K562 (cell line): ENCODE data around the gene HHATL. TPM values are rescaled to one million over a fixed set of nuclear protein-coding genes. Genes with fewer than 3 reads are reported as not detected.

Source experiments
- ATAC-seq: fragments of 200-7000 bp; cut with Tn5 transposase; 3 replicates; pipeline ENCODE4 v1.9.1; 2020; ENCODE audit warnings: moderate library complexity
- Bru-seq: library from RNA; stranded (reverse); fragments of 400-500 nt; gene quantifications from one replicate; lab custom pipeline; 2021; lab: Mats Ljungman, UMichigan
- BruChase-seq, 2 experiments: library from RNA; stranded (reverse); fragments of 400-500 nt; gene quantifications; one replicate each; lab custom pipeline; 2021; lab: Mats Ljungman, UMichigan
- BruUV-seq: library from RNA; stranded (reverse); fragments of 400-500 nt; replicated peaks from 2 replicates; lab custom pipeline; 2021; lab: Mats Ljungman, UMichigan
- CTCF ChIA-PET: fragments of 300-600 bp; formaldehyde crosslinking; extraction: SDS; loops from one replicate; lab custom pipeline; 2021; ENCODE audit warnings: low intra/inter-chr PET ratio; lab: Yijun Ruan, JAX
- POLR2A ChIA-PET: fragments of 300-600, 350-650 bp; sonication (Branson Sonifier 250); formaldehyde crosslinking; extraction: SDS; loops from one replicate; lab custom pipeline; 2021; ENCODE audit warnings: antibody characterized with exemption, inconsistent platforms; lab: Yijun Ruan, JAX
- DNase-seq, 4 experiments: peaks; one replicate each; pipeline versions ENCODE4 v3.0.0 to v3.0.0-alpha.2; 2011 to 2018; ENCODE audit warnings: low spot score in 3 of 4, mixed read lengths in 3 of 4; ENCODE audit errors: extremely low read depth in 1 of 4
- FAIRE-seq: peaks from 2 replicates; lab custom pipeline; 2011; peaks lifted over from hg19 to GRCh38; lab: Jason Lieb, UNC
- H2AFZ ChIP-seq: 2 replicates; pipeline ENCODE4 v1.6.0; 2011; ENCODE audit warnings: low read depth, low read length, control low read depth, inconsistent platforms
- H3K27ac ChIP-seq: fragments of 200-600 bp; 3 replicates; pipeline ENCODE4 v1.8.0; 2011; ENCODE audit warnings: low read depth, mild to moderate bottlenecking, control low read depth, inconsistent platforms, low read length, moderate library complexity, mixed read lengths; ENCODE audit errors: extremely low read depth
- H3K27me3 ChIP-seq, 2 experiments: fragments of 300-600 bp in 1 of 2; 2 replicates in 1 of 2; 3 replicates in 1 of 2; pipeline versions ENCODE4 v1.6.0 to v1.8.0; 2011; ENCODE audit warnings: inconsistent platforms in 2 of 2, low read length in 2 of 2, mild to moderate bottlenecking in 1 of 2, mixed read lengths in 1 of 2, moderate library complexity in 1 of 2; ENCODE audit not compliant: control insufficient read depth in 2 of 2, insufficient read depth in 2 of 2
- H3K36me3 ChIP-seq: fragments of 300-600 bp; 3 replicates; pipeline ENCODE4 v1.8.0; 2011; ENCODE audit warnings: mild to moderate bottlenecking, low read length, inconsistent platforms; ENCODE audit not compliant: control insufficient read depth, insufficient read depth
- H3K4me1 ChIP-seq, 2 experiments: fragments of 200-600 bp in 1 of 2; replicated peaks in 1 of 2; 2 replicates in 1 of 2; 3 replicates in 1 of 2; pipeline versions ENCODE4 v1.5.1 to v1.8.0; 2011; ENCODE audit warnings: inconsistent platforms in 2 of 2, low read length in 2 of 2, mild to moderate bottlenecking in 1 of 2, mixed read lengths in 1 of 2, moderate library complexity in 1 of 2; ENCODE audit not compliant: control insufficient read depth in 2 of 2, insufficient read depth in 2 of 2
- H3K4me2 ChIP-seq: 2 replicates; pipeline ENCODE4 v1.6.1; 2011; ENCODE audit warnings: low read length, control low read depth, inconsistent platforms, mixed read lengths; ENCODE audit not compliant: insufficient read depth
- H3K4me3 ChIP-seq: fragments of 200-600 bp; sonication (generic), shearing (Covaris generic); 2 replicates; pipeline ENCODE4 v1.5.1; 2016; ENCODE audit warnings: control low read depth, inconsistent platforms
- H3K79me2 ChIP-seq: fragments of 200-600 bp; 3 replicates; pipeline ENCODE4 v1.8.0; 2011; ENCODE audit warnings: low read length, inconsistent platforms; ENCODE audit not compliant: control insufficient read depth, insufficient read depth
- H3K9ac ChIP-seq, 2 experiments: 2 replicates each; pipeline versions ENCODE4 v1.6.0 to v1.6.1; 2011; ENCODE audit warnings: low read depth in 2 of 2, low read length in 2 of 2, control low read depth in 1 of 2, inconsistent platforms in 1 of 2, mild to moderate bottlenecking in 1 of 2, mixed read lengths in 1 of 2; ENCODE audit not compliant: insufficient read depth in 1 of 2
- H3K9me1 ChIP-seq: one replicate; pipeline ENCODE4 v1.6.0; 2011; ENCODE audit warnings: inconsistent platforms, mild to moderate bottlenecking, low read length, moderate library complexity; ENCODE audit not compliant: control insufficient read depth, insufficient read depth
- H3K9me3 ChIP-seq: replicated peaks from 2 replicates; pipeline ENCODE4 v1.5.1; 2011; ENCODE audit warnings: low read depth, low read length, inconsistent platforms; ENCODE audit not compliant: control insufficient read depth, insufficient read depth
- H4K20me1 ChIP-seq: replicated peaks from 2 replicates; pipeline ENCODE4 v1.6.1; 2011; ENCODE audit warnings: low read length, inconsistent platforms, mixed read lengths; ENCODE audit not compliant: control insufficient read depth, insufficient read depth
- NR2C2 ChIP-seq, 2 experiments: fragments of 200-800 bp in 1 of 2; sonication (Bioruptor generic) in 1 of 2; sonication (generic) in 1 of 2; formaldehyde crosslinking in 1 of 2; IDR thresholded peaks; 2 replicates each; pipeline versions ENCODE4 v1.6.1 to v1.8.0; 2016 to 2022; ENCODE audit warnings: mild to moderate bottlenecking in 1 of 2, missing compliant biosample characterization in 1 of 2, missing genetic modification characterization in 1 of 2, missing genetic modification reagents in 1 of 2
- ZNF263 ChIP-seq: sonication (generic); formaldehyde crosslinking; IDR thresholded peaks from 2 replicates; pipeline ENCODE4 v1.8.0; 2022; ENCODE audit warnings: mild to moderate bottlenecking, missing genetic modification reagents, borderline replicate concordance
- WGBS: fragments of 100-300 bp; shearing (Covaris generic); methylation state at CpG from one replicate; pipeline ENCODE4 v1.1.6; 2016; ENCODE audit warnings: low coverage, mixed read lengths; ENCODE audit not compliant: insufficient coverage; ENCODE audit errors: missing lambda C conversion rate; 5-methylcytosine and 5-hydroxymethylcytosine counted together
- in situ Hi-C: fragments of 300-500 bp; cut with MboI; formaldehyde crosslinking; loops from 4 replicates; pipeline ENCODE4 v1.15.0; 2018; ENCODE audit warnings: inconsistent platforms, mixed read lengths
- intact Hi-C: fragments of 100-400 bp; cut with micrococcal nuclease; formaldehyde crosslinking; loops from 2 replicates; pipeline ENCODE4 v1.14.2; 2022
- long read RNA-seq, 3 experiments: library from polyadenylated mRNA in 2 of 3; library from RNA in 1 of 3; unstranded in 2 of 3; stranded (forward) in 1 of 3; transcript quantifications; one replicate each; pipeline ENCODE4 v2.0.0, GENCODE V29; 2019 to 2022
- polyA minus RNA-seq, 3 experiments: library from RNA; depleted of rRNA, polyadenylated mRNA; stranded (reverse); fragments of >200 nt; gene quantifications; 2 replicates each; pipeline ENCODE4 v1.2.3, GENCODE V29; 2011
- polyA plus RNA-seq, 8 experiments: library from polyadenylated mRNA; depleted of rRNA in 4 of 8; stranded (reverse) in 5 of 8; unstranded in 3 of 8; fragments of >200 nt; fragmentation: Nextera tagmentation in 2 of 8; fragmentation: Illumina TruSeq in 1 of 8; extraction: Ambion mirVana in 2 of 8; extraction: Trizol in 1 of 8; gene quantifications; 2 replicates each; pipeline versions ENCODE4 v1.2.1 to v1.2.3, GENCODE V29; 2011 to 2014; ENCODE audit warnings: inconsistent platforms in 1 of 8, missing spikeins in 1 of 8
- total RNA-seq, 7 experiments: library from RNA; depleted of rRNA in 6 of 7; stranded (reverse); fragments of >200 nt in 6 of 7; fragmentation: Illumina TruSeq in 2 of 7; extraction: Trizol in 2 of 7; gene quantifications; 2 replicates each; pipeline versions ENCODE4 v1.2.1 to v1.2.3, GENCODE V29; 2011 to 2021; ENCODE audit warnings: low replicate concordance in 1 of 7

HHATL gene
- not detected in 2 replicates for total RNA-seq (2011; cell fraction: chromatin; rRNA removed; ENCODE audit: low replicate concordance)
- total RNA-seq (2011; cell fraction: nucleolus; rRNA removed) = not detected in 2 replicates
- total RNA-seq (2011; cell fraction: nucleoplasm; rRNA removed) = not detected in 2 replicates
- total RNA-seq (2014; rRNA removed) (not detected in 2 replicates), total RNA-seq (2014; rRNA removed; fragmentation: Illumina TruSeq; extraction: Trizol) (not detected in 2 replicates), total RNA-seq (2015; rRNA removed; fragmentation: Illumina TruSeq; extraction: Trizol) (not detected in 2 replicates), total RNA-seq (2021) (not detected in 2 replicates), polyA plus RNA-seq (2011; rRNA removed) (not detected in 2 replicates), polyA plus RNA-seq (2014; fragmentation: Illumina TruSeq; extraction: Trizol) (not detected in 2 replicates), polyA plus RNA-seq (2014; fragmentation: Nextera tagmentation; extraction: Ambion mirVana) (not detected), polyA plus RNA-seq (2014; rRNA removed) (not detected in 2 replicates), polyA minus RNA-seq (2011; rRNA and poly(A)+ RNA removed) (not detected in 2 replicates), Bru-seq, nascent RNA (not detected), BruChase-seq, experiment 1, labeled RNA remaining after a 2-hour chase (not detected), BruChase-seq, experiment 2, labeled RNA remaining after a 6-hour chase (not detected)
- not detected in 2 replicates for polyA plus RNA-seq (2011; cell fraction: cytosol; rRNA removed)
- not detected in 2 replicates for polyA plus RNA-seq (2011; cell fraction: nucleus; rRNA removed)
- polyA plus RNA-seq (2012) = not detected in 2 replicates
- not detected in 2 replicates for polyA minus RNA-seq (2011; cell fraction: cytosol; rRNA and poly(A)+ RNA removed)
- not detected in 2 replicates for polyA minus RNA-seq (2011; cell fraction: nucleus; rRNA and poly(A)+ RNA removed)
- long read RNA-seq, experiment 1 = 0 reads
- long read RNA-seq, experiment 2 = 0 reads
- long read RNA-seq, experiment 3 = 0 reads

GRCh38 chr3:42702066-42702951 lies at the start of gene HHATL:
HHATL (minus strand) TSS chr3:42702798; CDS start chr3:42700826, 1,972 bp downstream.
- intact Hi-C loops = no loop called here
- Histone ChIP-seq H3K79me2 (no peaks in the 10 kb centered on the region), H3K9ac (no peak within 1 kb of the TSS; a peak in 1 of 4 replicates), H3K4me1 (peaks cover 0 to 15% of the 10 kb centered on the region in 2 experiments; a peak in 1 of 5 replicates), H3K4me3 (no peak within 1 kb of the TSS), H3K36me3 (no peaks in the 10 kb centered on the region), H3K27me3 (peaks cover 6 to 41% of the 10 kb centered on the region in 2 experiments), H3K27ac (no peak within 1 kb of the TSS), H3K9me1 (peaks cover 5% of the 10 kb centered on the region), H4K20me1 (peaks cover 24% of the 10 kb centered on the region), H3K4me2 (no peak within 1 kb of the TSS), H3K9me3 (no peaks in the 10 kb centered on the region), H2AFZ (no peak within 1 kb of the TSS)
- no TSS peak for BruUV-seq
- DNase-seq (peak in 2 of 4 experiments; percentile 23 to 42), ATAC-seq (peak; percentile 41), FAIRE-seq (no peak)
- in situ Hi-C loops = no loop called here
- no peak for TF ChIP-seq NR2C2 (CRISPR knock-in tag; IDR thresholded peaks at IDR 0.05)
- TF ChIP-seq NR2C2 (tag; IDR thresholded peaks at IDR 0.05) = no peak
- TF ChIP-seq ZNF263 (CRISPR knock-in tag) = peak; percentile 56
- WGBS = 1% methylated on average over 19 of the region's 21 CpGs
- ChIA-PET POLR2A (interaction anchor here (0.7 kb wide), 2 partner anchors 9 to 286 kb away, joined by 4 read pairs; no protein-coding TSS in a partner anchor), CTCF (no interaction called here)
